Stimulated activated CD8-positive, alpha-beta memory T cell treated with anti-CD3 and anti-CD28 coated beads, Interleukin-12 subunit alpha, Interleukin-12 subunit beta, amount 100 ng/mL, for 24 hours (primary cell): ENCODE data around the gene TYW5.

Experiments
- DNase-seq: peaks from one replicate; pipeline ENCODE4 v3.0.0-alpha.2; 2020; ENCODE audit errors: extremely low read depth

The TYW5 gene, protein sequence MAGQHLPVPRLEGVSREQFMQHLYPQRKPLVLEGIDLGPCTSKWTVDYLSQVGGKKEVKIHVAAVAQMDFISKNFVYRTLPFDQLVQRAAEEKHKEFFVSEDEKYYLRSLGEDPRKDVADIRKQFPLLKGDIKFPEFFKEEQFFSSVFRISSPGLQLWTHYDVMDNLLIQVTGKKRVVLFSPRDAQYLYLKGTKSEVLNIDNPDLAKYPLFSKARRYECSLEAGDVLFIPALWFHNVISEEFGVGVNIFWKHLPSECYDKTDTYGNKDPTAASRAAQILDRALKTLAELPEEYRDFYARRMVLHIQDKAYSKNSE

DNA sequence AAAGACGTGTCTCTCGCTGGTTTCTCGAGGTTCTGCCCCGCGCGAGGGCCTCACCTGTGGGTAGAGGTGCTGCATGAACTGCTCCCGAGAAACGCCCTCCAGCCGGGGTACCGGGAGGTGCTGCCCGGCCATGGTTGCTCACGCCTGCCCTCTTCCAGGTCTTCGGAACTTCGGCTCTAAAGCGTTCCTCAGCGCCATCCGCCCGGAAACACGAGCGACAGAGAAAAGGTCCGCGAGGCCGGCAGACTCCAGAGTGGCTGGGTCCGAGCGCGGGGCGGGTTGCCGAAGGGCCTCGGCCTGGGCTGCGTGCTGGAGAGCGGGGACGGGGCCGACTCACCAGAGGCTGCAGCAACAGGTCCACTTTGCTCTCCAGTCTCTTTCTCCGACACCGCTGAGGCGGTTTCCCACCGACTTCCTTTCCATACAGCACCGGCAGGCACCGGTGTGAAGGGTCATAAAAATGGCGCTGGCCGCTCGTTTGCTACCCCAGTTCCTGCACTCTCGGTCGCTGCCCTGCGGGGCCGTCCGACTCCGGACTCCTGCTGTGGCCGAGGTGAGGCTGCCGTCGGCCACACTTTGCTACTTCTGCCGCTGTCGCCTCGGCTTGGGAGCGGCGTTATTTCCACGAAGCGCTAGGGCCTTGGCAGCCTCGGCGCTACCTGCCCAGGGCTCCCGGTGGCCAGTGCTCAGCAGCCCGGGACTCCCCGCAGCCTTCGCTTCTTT lies at the start of gene TYW5, which contains the start of gene MAIP1:
TSS of gene TYW5 (minus strand) at position 153 of the 723 bp plus-strand sequence. CDS start at position 132, 21 bp downstream.
TSS of gene MAIP1 (plus strand) at position 244 of the 723 bp plus-strand sequence. CDS start at position 461, 217 bp downstream.
- peak; percentile 45 for DNase-seq

DNA sequence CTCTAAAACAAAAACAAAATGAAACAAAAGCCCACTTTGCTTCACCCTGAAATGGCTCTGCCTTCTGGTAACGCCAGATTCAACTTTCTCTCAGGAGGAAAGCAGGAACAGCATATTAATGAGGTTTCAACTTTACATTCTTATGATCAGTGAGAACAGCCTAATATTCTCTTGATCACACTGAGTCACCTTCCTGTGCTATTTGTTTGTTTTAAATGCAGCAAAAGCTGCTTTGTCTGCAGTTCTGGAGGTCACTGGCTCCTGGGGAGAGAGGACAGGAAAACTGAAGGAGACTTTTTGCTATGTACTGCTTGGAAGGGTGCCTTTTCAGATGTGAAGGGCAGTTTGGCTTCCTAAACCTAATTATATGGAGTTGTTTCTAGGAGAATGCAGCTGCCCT lies 48.2 kb upstream of the TYW5 start:
- DNase-seq: no peak

DNA sequence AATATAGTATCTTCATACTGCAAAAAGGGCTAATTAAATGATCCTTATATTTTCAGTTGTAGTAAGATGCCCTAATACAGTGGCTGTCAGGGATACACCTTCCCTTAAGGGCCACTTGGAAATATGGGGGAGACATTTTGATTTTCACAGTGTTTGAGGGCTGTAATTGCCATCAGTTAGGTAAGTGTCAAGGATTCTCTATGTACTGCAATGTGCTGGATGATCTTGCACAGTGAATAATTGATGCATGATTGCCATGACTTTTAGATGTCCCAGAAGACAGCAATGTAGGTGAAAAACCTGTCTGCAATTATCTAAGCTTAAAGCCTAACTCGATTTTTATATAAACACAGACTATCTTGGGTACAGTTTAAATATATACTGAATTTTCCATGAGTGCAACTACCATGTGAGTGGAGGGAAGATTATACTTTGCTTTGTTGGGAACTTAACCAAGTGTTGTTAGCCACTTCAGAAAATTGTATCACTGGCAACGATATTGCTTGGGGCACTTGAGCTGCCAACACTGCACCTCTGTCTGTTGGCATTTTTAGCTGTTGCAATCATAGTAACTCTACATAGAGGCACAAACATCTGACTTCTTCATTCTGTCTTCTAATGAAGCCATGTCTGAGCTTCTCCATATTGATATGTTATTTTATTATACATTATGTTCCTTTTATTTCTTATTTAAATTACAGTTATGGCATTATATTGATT lies 45.3 kb upstream of the TYW5 start:
- DNase-seq: no peak

DNA sequence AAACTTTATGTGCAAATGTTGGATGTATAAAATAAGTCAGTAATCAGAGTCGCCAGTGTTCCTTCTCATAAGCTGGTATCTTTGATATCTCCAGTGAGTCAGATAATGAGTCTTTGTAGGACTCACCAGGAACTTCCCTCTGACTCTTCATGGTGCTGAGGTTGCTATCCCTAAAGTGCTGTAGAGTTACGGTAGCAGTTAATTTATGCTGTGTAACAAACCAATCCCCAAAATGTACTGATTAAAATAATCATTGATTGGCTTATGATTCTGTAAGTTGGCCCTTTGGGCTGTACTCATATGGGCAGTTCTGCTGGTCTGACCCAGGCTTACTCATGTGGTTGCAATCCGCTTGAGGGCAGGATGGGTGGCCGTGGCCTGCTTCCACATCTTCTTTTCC lies 43.9 kb upstream of the TYW5 start:
- no peak for DNase-seq

DNA sequence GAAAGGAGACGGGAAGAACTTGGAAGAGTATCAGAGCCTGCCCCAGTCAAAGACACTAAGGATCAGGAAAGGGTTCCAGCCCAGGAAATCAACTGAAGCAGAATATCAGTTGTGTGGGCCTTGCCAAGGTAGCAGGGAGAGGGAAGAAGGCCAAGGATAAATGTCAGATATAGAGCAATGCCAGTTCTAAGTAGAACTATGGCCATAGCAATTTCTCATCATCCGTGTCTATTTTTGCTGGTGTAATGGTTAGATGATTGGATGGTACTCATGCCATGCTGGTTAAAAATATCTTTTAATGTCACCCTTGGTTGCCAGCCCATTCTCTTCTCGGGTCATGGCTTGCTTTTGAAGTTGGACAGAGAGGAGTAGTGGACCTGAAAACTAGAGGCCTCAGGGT lies 42.0 kb upstream of the TYW5 start:
- no peak for DNase-seq

DNA sequence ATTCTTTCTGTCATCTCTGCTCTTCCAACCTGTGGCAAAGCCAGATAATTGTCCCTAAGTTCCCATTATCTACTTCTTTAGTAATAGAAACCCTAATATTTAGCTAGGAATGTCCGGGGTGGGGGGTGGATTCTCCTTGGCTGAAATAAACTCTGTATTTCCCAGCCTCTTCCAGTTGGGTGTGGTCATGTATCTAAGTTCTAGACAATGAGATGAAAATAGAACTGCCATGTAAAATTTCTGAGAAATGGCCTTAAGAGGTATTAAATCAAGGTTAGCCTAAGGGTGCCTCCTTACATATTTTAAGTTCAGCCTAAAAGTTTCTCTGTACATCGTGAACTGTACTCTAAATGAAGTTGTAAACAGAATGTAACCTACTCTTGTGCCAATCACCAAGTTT lies 39.6 kb upstream of the TYW5 start:
- DNase-seq: no peak

DNA sequence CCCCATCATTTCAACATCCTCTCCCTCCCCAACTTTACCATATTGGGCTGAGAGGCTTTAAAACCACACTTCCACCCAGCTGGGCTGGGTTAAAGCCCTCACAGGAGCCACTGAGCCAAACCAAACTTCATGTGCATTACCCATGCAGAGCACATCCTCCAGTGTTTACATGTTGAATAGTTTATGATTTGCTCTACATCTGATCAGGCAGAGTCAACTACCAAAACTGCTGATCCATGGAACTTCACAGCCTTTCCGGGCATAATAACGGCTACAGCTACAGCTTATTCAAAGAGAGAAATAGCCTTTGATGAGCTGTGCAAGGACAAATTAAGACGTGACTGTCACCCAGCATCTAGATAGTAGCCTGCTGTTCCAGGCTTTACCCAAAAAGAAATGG lies 39.1 kb upstream of the TYW5 start:
- no peak for DNase-seq

DNA sequence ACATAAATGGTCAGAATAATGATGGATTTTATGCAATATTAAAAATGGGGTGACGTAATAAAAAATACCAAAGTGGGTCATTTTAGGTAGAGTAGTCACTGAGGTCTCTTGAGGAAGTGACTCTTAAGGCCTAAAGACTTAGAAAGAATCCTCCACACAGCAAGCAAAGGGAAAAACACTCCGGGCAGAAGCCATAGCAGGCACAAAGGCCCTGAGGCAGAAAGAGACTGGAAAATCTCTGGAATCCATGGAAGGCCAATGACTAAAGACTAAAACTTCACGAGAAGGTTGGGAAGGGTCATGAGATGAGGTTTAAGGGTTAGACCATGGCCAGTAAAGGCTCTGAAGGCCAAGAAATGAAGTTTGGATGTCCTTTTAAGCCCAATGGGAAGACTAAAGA lies 37.0 kb upstream of the TYW5 start:
- DNase-seq: no peak

DNA sequence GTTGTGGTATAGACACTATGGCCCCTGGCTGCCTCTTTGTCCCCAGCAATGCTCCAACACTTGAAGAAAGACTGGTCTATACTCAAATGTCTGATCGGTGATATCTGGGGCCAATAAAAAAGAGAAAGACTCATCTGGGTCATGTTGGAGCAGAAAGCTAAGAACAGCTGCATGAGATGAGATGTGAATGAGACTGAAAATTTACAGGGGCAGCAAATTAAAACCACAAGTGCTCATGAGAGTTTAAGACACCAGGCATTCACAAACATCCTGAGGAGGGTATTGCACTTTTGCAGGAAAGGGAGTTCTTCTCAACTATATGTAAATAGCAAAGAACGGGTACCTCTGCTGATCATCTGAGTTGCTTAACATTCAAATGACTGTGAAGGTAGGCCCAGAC lies 36.4 kb upstream of the TYW5 start:
- DNase-seq: no peak

DNA sequence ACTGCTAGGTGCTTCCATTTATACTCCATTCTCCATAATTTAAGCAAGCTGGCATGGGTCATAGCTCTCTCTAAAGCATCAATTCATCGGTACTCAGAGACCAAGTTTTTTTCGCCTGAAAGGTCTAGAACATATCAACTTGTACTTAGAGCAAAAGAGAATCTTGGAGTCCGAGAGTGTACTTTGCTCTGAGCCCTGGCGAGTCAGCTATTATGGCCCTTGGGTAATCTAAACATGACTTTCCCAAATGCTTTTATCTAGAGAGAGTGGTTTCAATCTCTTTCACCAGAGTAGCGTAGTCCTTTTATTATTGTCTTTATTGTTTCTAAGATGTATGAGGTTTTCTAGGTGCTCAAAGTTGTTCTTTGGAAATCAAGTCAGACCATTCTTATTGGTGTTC lies 34.5 kb upstream of the TYW5 start:
- DNase-seq: no peak

DNA sequence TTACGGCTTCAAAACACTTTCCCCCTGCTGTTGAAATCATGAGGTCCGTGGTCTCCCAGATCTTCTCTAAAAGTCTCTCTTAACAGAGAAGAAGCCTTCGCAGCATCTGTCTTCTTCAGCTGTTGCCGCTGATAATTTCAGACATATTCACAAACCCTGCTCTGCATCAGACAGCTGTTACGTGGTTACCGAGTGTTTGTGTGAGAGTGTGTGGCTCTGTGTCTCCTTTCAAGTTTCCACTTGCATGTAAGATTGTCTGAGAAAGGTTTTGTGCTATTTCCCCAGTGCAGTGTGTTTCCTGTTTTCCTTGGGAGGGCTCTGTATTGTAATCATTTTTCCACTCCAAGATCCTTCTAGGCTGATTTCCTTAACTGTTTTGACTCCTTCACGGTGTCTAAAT lies 32.9 kb upstream of the TYW5 start:
- no peak for DNase-seq

DNA sequence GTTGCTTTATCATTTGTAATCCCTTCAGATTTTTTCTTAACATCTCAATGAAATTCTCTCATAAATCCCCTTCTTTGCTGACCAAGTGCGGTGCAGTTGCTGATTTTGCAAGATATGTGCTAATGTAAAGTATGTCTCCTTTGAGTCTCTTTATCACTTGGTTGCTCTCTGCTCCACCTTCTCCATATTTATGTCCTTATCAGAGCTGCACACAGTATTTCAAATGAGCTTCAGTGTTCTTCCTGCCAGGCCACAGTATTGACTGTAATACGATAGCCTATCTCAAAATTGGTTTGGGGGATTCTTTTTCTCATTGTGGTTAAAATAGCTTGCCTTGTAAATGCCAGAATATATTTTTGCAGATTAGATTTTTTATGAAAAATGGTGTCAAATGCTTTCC lies 32.3 kb upstream of the TYW5 start:
- DNase-seq: no peak

DNA sequence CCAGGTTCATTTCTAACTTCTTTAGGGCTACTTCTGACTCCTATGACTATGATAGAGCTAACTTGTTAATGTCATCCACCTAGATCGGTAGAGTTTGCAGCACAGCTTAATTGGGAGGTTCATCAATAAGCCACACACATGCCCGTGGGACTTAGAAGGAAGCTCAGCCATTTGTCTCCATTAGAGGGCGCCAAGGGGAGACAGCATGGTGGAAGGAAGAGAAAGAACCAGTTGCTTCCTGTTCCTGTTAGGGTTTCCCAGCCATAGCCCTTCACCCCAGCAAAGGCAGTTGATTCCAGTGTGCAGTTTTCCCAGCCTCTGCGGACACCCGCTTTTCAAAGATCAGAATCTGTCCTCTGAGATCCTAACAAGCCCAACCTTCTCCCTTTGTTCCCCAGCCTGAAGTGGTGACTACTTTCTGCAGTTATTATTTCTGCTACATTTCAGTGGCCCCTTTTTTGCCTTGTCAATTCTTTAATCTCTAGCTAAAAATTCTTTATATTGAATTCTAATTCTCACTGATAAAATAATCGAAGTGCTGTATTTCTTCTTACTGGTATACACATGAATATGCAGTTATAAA lies 30.4 kb upstream of the TYW5 start:
- no peak for DNase-seq

DNA sequence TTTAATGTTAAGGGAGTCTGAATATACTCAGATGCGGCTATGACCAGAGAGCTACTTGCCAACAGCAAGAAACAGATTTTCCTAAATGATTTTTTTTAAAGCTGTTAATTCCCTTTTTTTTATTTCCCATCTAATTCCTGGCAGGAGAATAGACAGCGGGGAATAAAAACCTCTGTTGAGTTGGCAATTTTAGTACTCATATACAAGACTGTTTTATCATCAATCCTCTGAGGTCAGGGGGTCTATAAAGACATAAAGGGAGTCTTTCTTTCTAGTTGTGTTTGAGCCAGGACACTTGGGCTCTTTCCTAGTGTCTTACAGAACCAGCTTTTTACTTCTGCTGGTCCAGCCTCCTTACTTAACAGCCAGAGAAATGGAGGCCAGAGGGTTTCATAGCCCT lies 29.5 kb upstream of the TYW5 start:
- DNase-seq: no peak

DNA sequence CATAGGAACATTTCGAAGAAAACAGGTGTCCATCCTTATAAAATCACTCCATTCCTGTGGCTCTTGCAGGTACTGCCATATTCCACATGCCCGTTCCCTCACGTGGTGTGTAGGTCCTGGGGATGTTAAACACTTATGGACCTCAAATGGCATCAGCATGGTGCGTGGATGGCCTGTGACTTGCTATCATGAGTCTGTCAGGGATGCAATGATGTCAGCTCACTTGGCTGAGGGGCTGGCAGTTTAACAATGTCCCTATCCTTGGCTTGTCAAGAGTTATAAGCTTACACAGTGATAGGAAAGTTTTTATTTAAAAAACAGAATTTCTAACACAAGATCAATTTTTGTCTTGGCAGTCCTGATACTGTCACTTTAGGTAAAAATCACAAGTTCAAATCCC lies 28.9 kb upstream of the TYW5 start:
- DNase-seq: no peak

DNA sequence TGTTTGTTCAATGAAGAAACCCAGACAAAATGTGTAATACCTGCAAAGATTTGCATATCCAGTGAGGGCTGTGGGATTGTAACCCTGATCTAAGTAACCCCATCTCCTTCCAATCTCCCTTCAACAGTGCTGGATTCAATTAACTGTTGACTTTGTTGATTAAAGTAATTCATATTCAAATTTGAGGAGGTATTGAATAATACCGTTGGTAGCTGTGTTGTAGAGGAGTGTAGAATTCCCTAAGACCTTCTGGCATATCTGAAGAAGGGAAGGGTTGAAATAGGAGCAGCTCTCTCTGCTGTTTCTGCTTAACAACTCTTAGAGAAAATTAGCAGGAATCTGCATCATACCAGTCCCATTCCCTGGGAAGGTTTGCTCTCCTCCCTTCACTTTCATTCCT lies 28.2 kb upstream of the TYW5 start:
- DNase-seq: no peak

DNA sequence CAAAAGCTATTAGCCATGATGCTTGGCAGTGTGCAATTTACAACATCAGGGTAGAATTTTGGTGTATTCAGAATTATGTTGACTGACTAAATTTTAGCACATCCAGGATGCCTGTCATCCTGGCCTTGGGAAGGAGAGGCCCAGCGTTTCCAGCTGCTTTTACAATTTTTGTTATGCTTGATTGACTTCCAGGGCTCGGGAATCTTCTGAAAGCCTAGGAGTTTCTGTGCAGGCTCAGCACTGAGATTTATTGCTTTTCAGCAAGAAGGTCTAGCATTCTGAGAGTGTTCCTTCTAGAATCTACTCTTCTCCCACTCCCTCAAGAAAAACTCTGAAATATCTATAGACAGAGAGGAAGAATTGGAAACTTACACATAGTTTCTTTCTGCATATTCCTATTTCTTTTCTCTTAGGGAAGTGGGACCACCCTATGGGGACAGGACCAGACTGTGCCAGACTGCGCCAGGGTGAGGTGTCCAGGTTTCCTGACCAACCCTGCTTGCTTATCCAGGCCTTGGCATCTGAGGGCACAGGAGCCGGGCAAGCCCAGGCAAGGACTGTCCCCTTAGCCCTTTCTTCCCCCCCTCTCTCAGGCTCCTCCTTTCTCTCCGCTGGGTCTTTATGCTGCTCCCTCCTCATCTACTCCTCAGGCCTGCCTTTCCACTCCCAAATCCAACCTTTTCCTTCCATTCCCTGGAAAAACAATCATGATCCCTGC lies 27.0 kb upstream of the TYW5 start:
- DNase-seq: no peak

DNA sequence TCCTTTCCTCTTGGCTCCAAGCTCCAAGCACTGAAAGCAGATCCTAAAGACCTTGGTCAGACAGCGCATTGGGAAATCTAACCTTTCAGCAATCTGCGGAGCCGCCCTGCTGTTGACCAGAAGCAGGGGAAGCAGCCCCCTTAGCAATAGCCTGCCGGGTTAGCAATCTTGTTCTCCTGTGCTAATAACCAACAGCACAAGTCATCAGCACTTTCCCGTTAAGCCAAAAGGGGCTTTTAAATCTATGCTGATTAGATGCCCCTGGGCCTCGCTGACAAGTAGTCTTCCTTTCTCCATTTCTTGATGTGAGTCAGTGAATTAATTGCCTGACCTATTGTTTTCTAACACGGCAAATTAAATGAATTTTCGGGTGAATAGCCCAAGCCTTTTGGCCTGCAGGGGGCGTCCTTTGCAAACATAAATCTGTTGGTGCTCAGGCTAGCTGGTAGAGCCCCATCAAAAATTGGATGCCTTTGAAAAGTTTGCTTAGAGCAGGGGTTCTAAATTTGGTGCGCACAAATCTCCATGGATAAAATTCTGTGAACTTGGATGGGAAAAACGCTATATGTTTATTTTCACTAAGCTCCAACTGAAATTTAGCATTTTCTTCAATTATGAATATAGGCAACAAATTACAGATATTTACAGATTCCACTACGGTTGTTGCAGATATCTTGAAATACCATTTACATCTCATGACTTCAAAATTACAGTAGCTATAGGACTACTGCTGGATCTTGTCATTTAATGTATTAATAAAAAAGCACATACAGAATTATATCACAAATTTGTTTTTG lies 24.7 kb upstream of the TYW5 start:
- DNase-seq: peak; percentile 64

DNA sequence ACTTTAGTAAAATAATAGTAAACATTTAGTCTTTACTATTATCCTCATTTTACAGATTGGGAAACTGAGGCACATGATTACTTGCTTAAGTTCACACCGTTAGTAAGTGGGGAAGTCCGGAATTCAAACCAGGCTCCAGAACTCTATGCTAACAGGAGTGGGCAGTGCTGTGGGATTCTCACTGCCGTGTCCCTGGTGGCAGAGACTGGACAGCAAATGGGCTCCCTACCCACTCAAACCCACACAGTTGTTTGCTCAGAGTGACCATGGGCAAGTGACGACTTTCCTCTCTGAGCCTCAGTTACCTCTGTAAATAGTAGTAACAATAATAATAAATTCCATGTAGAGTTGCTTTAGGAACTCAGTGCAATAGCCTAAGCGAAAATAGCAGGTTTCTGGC lies 24.1 kb upstream of the TYW5 start:
- DNase-seq: no peak

DNA sequence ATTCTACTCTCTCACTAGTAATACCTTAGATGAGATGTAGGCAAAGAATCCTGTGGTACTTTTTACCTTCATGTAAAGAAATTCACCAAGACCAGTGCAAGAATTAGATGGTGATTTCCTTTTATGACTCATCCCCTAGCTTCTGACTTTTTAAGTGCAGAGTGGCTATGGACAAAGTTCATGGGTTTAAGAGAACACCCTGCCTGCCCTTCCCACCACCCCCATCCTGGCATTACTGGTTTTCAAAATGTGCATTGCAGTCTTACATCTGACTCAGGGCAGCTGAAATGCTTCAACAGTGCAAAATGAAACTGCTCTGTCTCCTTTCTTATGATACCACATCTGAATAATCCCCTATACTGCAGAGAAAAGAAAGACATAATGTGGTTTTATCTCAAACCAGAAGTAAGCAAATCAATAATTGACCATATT lies 22.7 kb upstream of the TYW5 start:
- no peak for DNase-seq
